Measurements from ENCODE around the gene FAM171A1.
A peak's percentile ranks its signal among the peaks of the same experiment; 100 is the strongest.
"Not testable (repeated sequence)": the region's sequence is repeated elsewhere in the genome, so short reads cannot be mapped to it uniquely, and the experiment has no call there.

Gene FAM171A1

GRCh38 chr10:15370856-15371701 lies at the start of gene FAM171A1:
TSS of gene FAM171A1 (minus strand) at chr10:15371289. CDS start at chr10:15371052, 237 bp downstream.
- DNase-seq (ENCODE audit: extremely low read depth in 1 of 2, low read depth in 1 of 2), result peak; percentile 15 to 27

GRCh38 chr10:15420858-15421257 lies 49.8 kb upstream of the FAM171A1 start:
- no peak for DNase-seq (ENCODE audit: extremely low read depth in 1 of 2, low read depth in 1 of 2)

- peak in 1 of 2 donors; percentile 4 for DNase-seq (ENCODE audit: extremely low read depth in 1 of 2, low read depth in 1 of 2)
Measured at GRCh38 chr10:15419279-15419874, 48.3 kb upstream of the FAM171A1 start.

GRCh38 chr10:15416034-15416433 lies 44.9 kb upstream of the FAM171A1 start:
- no peak for DNase-seq (ENCODE audit: extremely low read depth in 1 of 2, low read depth in 1 of 2)

- DNase-seq (ENCODE audit: extremely low read depth in 1 of 2, low read depth in 1 of 2), result no peak
Measured at GRCh38 chr10:15411010-15411409, 39.9 kb upstream of the FAM171A1 start.

- DNase-seq (ENCODE audit: extremely low read depth in 1 of 2, low read depth in 1 of 2), result not testable (repeated sequence)
Measured at GRCh38 chr10:15409350-15409749, 38.3 kb upstream of the FAM171A1 start.

GRCh38 chr10:15408557-15408956 lies 37.5 kb upstream of the FAM171A1 start:
- no peak for DNase-seq (ENCODE audit: extremely low read depth in 1 of 2, low read depth in 1 of 2)

- DNase-seq (ENCODE audit: extremely low read depth in 1 of 2, low read depth in 1 of 2), result no peak
Measured at GRCh38 chr10:15405319-15405718, 34.2 kb upstream of the FAM171A1 start.

- no peak for DNase-seq (ENCODE audit: extremely low read depth in 1 of 2, low read depth in 1 of 2)
Measured at GRCh38 chr10:15401382-15401781, 30.3 kb upstream of the FAM171A1 start.

GRCh38 chr10:15400461-15400860 lies 29.4 kb upstream of the FAM171A1 start:
- DNase-seq (ENCODE audit: extremely low read depth in 1 of 2, low read depth in 1 of 2), result not testable (repeated sequence)

GRCh38 chr10:15399060-15399661 lies 28.1 kb upstream of the FAM171A1 start:
- no peak for DNase-seq (ENCODE audit: extremely low read depth in 1 of 2, low read depth in 1 of 2)

- DNase-seq (ENCODE audit: extremely low read depth in 1 of 2, low read depth in 1 of 2), result no peak
Measured at GRCh38 chr10:15395935-15396334, 24.8 kb upstream of the FAM171A1 start.

GRCh38 chr10:15393139-15393825 lies 22.2 kb upstream of the FAM171A1 start:
- DNase-seq (ENCODE audit: extremely low read depth in 1 of 2, low read depth in 1 of 2), result no peak

GRCh38 chr10:15391491-15391890 lies 20.4 kb upstream of the FAM171A1 start:
- no peak for DNase-seq (ENCODE audit: extremely low read depth in 1 of 2, low read depth in 1 of 2)

GRCh38 chr10:15388172-15388571 lies 17.1 kb upstream of the FAM171A1 start:
- DNase-seq (ENCODE audit: extremely low read depth in 1 of 2, low read depth in 1 of 2), result not testable (repeated sequence)

- DNase-seq (ENCODE audit: extremely low read depth in 1 of 2, low read depth in 1 of 2), result no peak
Measured at GRCh38 chr10:15387021-15387420, 15.9 kb upstream of the FAM171A1 start.

- no peak for DNase-seq (ENCODE audit: extremely low read depth in 1 of 2, low read depth in 1 of 2)
Measured at GRCh38 chr10:15385552-15386455, 14.7 kb upstream of the FAM171A1 start.

GRCh38 chr10:15381420-15381819 lies 10.3 kb upstream of the FAM171A1 start:
- DNase-seq (ENCODE audit: extremely low read depth in 1 of 2, low read depth in 1 of 2), result no peak

GRCh38 chr10:15379078-15379477 lies 8.0 kb upstream of the FAM171A1 start:
- DNase-seq (ENCODE audit: extremely low read depth in 1 of 2, low read depth in 1 of 2), result no peak

- no peak for DNase-seq (ENCODE audit: extremely low read depth in 1 of 2, low read depth in 1 of 2)
Measured at GRCh38 chr10:15378569-15378968, 7.5 kb upstream of the FAM171A1 start.

All from activated CD8-positive, alpha-beta memory T cell treated with anti-CD3 and anti-CD28 coated beads for 1 hour (primary cell).